GM23338 (cell line): ENCODE results near the gene APOL4. TPM values are rescaled to one million over a fixed set of nuclear protein-coding genes. Genes with fewer than 3 reads are reported as not detected.

Experiments
- ATAC-seq: fragments of 200-7000 bp; cut with Tn5 transposase; 3 replicates; pipeline ENCODE4 v1.9.1; 2020
- DNase-seq: peaks from one replicate; pipeline ENCODE4 v3.0.0-alpha.2; 2015; ENCODE audit warnings: low spot score
- H2AFZ ChIP-seq: fragments of 200-600 bp; sonication (generic); 2 replicates; pipeline ENCODE4 v1.8.0; 2016; ENCODE audit warnings: antibody characterized with exemption, mild to moderate bottlenecking, moderate library complexity
- H3F3A ChIP-seq: fragments of 200-600 bp; sonication (generic); replicated peaks from 2 replicates; pipeline ENCODE4 v1.8.0; 2017; ENCODE audit warnings: antibody characterized with exemption, mixed run types, low read depth
- H3K27ac ChIP-seq: fragments of 200-600 bp; sonication (generic); 2 replicates; pipeline ENCODE4 v1.6.1; 2016; ENCODE audit warnings: low read depth
- H3K27me3 ChIP-seq: fragments of 200-600 bp; sonication (generic); 2 replicates; pipeline ENCODE4 v1.8.0; 2016; ENCODE audit warnings: mild to moderate bottlenecking, mixed run types, moderate library complexity; ENCODE audit not compliant: insufficient read depth
- H3K36me3 ChIP-seq: fragments of 200-600 bp; sonication (generic); 2 replicates; pipeline ENCODE4 v1.8.0; 2016; ENCODE audit warnings: mild to moderate bottlenecking; ENCODE audit not compliant: insufficient read depth
- H3K4me1 ChIP-seq: fragments of 200-600 bp; sonication (generic); 2 replicates; pipeline ENCODE4 v1.8.0; 2016; ENCODE audit warnings: mild to moderate bottlenecking, moderate library complexity; ENCODE audit not compliant: insufficient read depth
- H3K4me2 ChIP-seq: fragments of 200-600 bp; sonication (generic); 2 replicates; pipeline ENCODE4 v1.7.1; 2017; ENCODE audit warnings: mixed run types
- H3K4me3 ChIP-seq: fragments of 200-600 bp; sonication (generic); 2 replicates; pipeline ENCODE4 v1.6.1; 2016; ENCODE audit warnings: mixed run types
- H3K79me2 ChIP-seq: fragments of 200-600 bp; sonication (generic); replicated peaks from 2 replicates; pipeline ENCODE4 v1.8.0; 2017; ENCODE audit warnings: mild to moderate bottlenecking; ENCODE audit not compliant: insufficient read depth
- H3K9me2 ChIP-seq: fragments of 200-600 bp; sonication (generic); 2 replicates; pipeline ENCODE4 v1.8.0; 2017; ENCODE audit not compliant: insufficient read depth
- H4K20me1 ChIP-seq: fragments of 200-600 bp; sonication (generic); replicated peaks from 2 replicates; pipeline ENCODE4 v1.8.0; 2017; ENCODE audit warnings: mild to moderate bottlenecking; ENCODE audit not compliant: insufficient read depth
- H3K27ac Mint-ChIP-seq: 2 replicates; pipeline ENCODE4 v1.8.0; 2020; ENCODE audit warnings: inconsistent platforms, mild to moderate bottlenecking, moderate library complexity, mixed read lengths
- H3K27me3 Mint-ChIP-seq: 3 replicates; pipeline ENCODE4 v1.8.0; 2022; ENCODE audit warnings: low read depth, mild to moderate bottlenecking, moderate library complexity, mixed read lengths, inconsistent platforms; ENCODE audit not compliant: insufficient read depth, poor library complexity
- H3K36me3 Mint-ChIP-seq: 3 replicates; pipeline ENCODE4 v1.8.0; 2021; ENCODE audit warnings: low read depth, mild to moderate bottlenecking, inconsistent platforms, moderate library complexity, mixed read lengths
- H3K4me1 Mint-ChIP-seq: 3 replicates; pipeline ENCODE4 v1.8.0; 2020; ENCODE audit warnings: mild to moderate bottlenecking, inconsistent platforms, mixed read lengths
- H3K4me3 Mint-ChIP-seq: 3 replicates; pipeline ENCODE4 v1.8.0; 2021; ENCODE audit warnings: moderate library complexity, mild to moderate bottlenecking, inconsistent platforms, mixed read lengths
- H3K9me3 Mint-ChIP-seq: 3 replicates; pipeline ENCODE4 v1.8.0; 2020; ENCODE audit warnings: moderate library complexity, mild to moderate bottlenecking, inconsistent platforms, mixed read lengths
- CTCF ChIP-seq, 2 experiments: fragments of 200-600 bp in 1 of 2; sonication (generic) in 1 of 2; conservative IDR thresholded peaks; 2 replicates each; pipeline versions ENCODE4 v1.5.1 to v1.6.1; 2016 to 2017; ENCODE audit warnings: antibody characterized with exemption in 2 of 2, low read depth in 2 of 2, mild to moderate bottlenecking in 2 of 2, moderate library complexity in 1 of 2
- ETS1 ChIP-seq: IDR thresholded peaks from 2 replicates; pipeline ENCODE4 v1.6.1; 2016; ENCODE audit warnings: antibody characterized with exemption
- EZH2phosphoT487 ChIP-seq: fragments of 200-600 bp; sonication (generic); IDR thresholded peaks from one replicate; pipeline ENCODE4 v1.8.1; 2018; ENCODE audit warnings: antibody characterized with exemption; ENCODE audit not compliant: unreplicated experiment
- JUNB ChIP-seq: IDR thresholded peaks from one replicate; pipeline ENCODE4 v1.6.1; 2016; ENCODE audit warnings: antibody characterized with exemption; ENCODE audit not compliant: unreplicated experiment
- NANOG ChIP-seq: IDR thresholded peaks from 2 replicates; pipeline ENCODE4 v1.6.1; 2016; ENCODE audit warnings: antibody characterized with exemption, borderline replicate concordance
- POLR2AphosphoS5 ChIP-seq: IDR thresholded peaks from 2 replicates; pipeline ENCODE4 v1.6.1; 2016; ENCODE audit warnings: antibody characterized with exemption, low read depth
- REST ChIP-seq: IDR thresholded peaks from one replicate; pipeline ENCODE4 v1.6.1; 2018; ENCODE audit warnings: antibody characterized with exemption; ENCODE audit not compliant: unreplicated experiment
- STAT1 ChIP-seq: IDR thresholded peaks from one replicate; pipeline ENCODE4 v1.6.1; 2016; ENCODE audit warnings: antibody characterized with exemption; ENCODE audit not compliant: unreplicated experiment
- ZNF331 ChIP-seq: fragments of 250-450 bp; sonication (Bioruptor Pico); IDR thresholded peaks from 2 replicates; pipeline ENCODE4 v1.5.0; 2020; ENCODE audit warnings: low read depth, mild to moderate bottlenecking, moderate library complexity
- ZNF462 ChIP-seq: fragments of 250-450 bp; sonication (Bioruptor Pico); IDR thresholded peaks from 2 replicates; pipeline ENCODE4 v1.5.0; 2020; ENCODE audit warnings: mild to moderate bottlenecking, moderate library complexity
- polyA plus RNA-seq: library from polyadenylated mRNA; unstranded; fragments of >200 nt; fragmentation: Nextera tagmentation; extraction: Ambion mirVana; gene quantifications from 2 replicates; pipeline ENCODE4 v1.2.1, GENCODE V29; 2016
- total RNA-seq: library from RNA; depleted of rRNA; stranded (reverse); fragments of >200 nt; shearing (Covaris generic); gene quantifications from 2 replicates; pipeline ENCODE4 v1.2.3, GENCODE V29; 2014

The APOL4 gene
- total and polyA plus RNA-seq, 2 experiments from 2014 or later, result not detected

GRCh38 chr22:36247955-36248354, 46.3 kb upstream of the APOL4 start (continued):
- no peak for TF ChIP-seq ZNF462 (CRISPR knock-in tag)
- no peak for TF ChIP-seq STAT1
- TF ChIP-seq JUNB, result no peak
- TF ChIP-seq NANOG, result no peak

GRCh38 chr22:36246718-36247117, 45.1 kb upstream of the APOL4 start:
- H3K4me2 ChIP-seq, result no peak overlapping the region
- 0 out of 2 replicates have a peak, but pooled peaks cover 6% of the 10 kb centered on the region for H3K4me1 ChIP-seq
- peaks cover 26% of the 10 kb centered on the region for H3K9me3 Mint-ChIP-seq
- no peak overlapping the region for H3K27ac ChIP-seq
- no peak overlapping the region for H3K4me3 Mint-ChIP-seq
- no peaks in the 10 kb centered on the region for H3K27me3 ChIP-seq
- peaks cover 6% of the 10 kb centered on the region; the same call in 1 of the 3 replicates for H3K36me3 Mint-ChIP-seq
- H3K9me2 ChIP-seq, result no peaks in the 10 kb centered on the region; the same call in none of the 2 replicates
- no peak overlapping the region for H3K4me3 ChIP-seq
- H2AFZ ChIP-seq, result no peak overlapping the region
- no peaks in the 10 kb centered on the region for H3K79me2 ChIP-seq
- ATAC-seq, result no peak
- no peaks in the 10 kb centered on the region for H4K20me1 ChIP-seq
- no peaks in the 10 kb centered on the region for H3F3A ChIP-seq
- peaks cover 2% of the 10 kb centered on the region for H3K27me3 Mint-ChIP-seq
- H3K27ac Mint-ChIP-seq, result no peak overlapping the region
- H3K36me3 ChIP-seq, result no peaks in the 10 kb centered on the region; the same call in 1 of the 2 replicates
- no peak for DNase-seq
- H3K4me1 Mint-ChIP-seq, result peaks cover 5% of the 10 kb centered on the region; the same call in 2 of the 3 replicates
- TF ChIP-seq CTCF (conservative IDR thresholded peaks at IDR 0.05; ENCODE audit: low read depth in 2 of 2), result no peak
- no peak for TF ChIP-seq REST
- TF ChIP-seq POLR2AphosphoS5, result no peak
- TF ChIP-seq JUNB, result no peak
- no peak for TF ChIP-seq ETS1
- TF ChIP-seq ZNF331 (CRISPR knock-in tag), result no peak
- no peak for TF ChIP-seq EZH2phosphoT487
